ENCODE data around the gene SPEG. TPM values are rescaled to one million over a fixed set of nuclear protein-coding genes. Genes with fewer than 3 reads are reported as not detected.

Gene SPEG
- total and polyA plus RNA-seq, 2 of the 8 experiments (the other 6 are each of a cell fraction or from before 2014, with no cell fraction given) = 19.9 to 32.0 TPM

DNA sequence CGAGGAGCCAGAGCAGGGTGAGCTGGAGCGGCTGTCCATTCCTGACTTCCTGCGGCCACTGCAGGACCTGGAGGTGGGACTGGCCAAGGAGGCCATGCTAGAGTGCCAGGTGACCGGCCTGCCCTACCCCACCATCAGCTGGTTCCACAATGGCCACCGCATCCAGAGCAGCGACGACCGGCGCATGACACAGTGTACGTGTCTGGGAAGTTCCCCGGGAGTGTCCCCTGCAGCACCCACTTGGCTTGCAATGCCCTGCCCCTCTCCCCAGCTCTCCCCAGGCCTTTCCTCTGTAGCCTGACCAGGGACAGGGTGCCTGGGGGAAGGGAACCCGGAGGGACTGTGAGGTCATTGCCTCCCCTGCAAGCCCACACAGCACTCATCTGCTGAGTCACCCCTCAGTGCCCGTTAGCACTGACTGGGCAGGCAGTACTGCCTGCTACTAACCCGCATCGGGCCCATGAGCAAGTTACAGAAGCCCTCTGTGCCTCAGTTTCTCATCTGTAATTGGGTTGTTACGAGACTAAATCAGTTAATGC, 34.6 kb downstream of the SPEG start:
- Histone ChIP-seq H3K79me2 (ENCODE audit: control insufficient read depth in 1 of 2, insufficient read depth in 2 of 2, low read length in 2 of 2) (no peaks in the 10 kb centered on the region), H3K9me3 (ENCODE audit: insufficient read depth in 2 of 2, low read depth in 1 of 2, low read length in 1 of 2) (no peaks in the 10 kb centered on the region), H3K23ac (ENCODE audit: insufficient read length) (no peak overlapping the region), H3K4me1 (replicated peaks in 1 of 4; ENCODE audit: control insufficient read depth in 3 of 4, insufficient read depth in 4 of 4, low read length in 3 of 4) (no peaks in the 10 kb centered on the region), H3K4me3 (ENCODE audit: extremely low read depth in 1 of 4, insufficient read depth in 2 of 4, low read depth in 3 of 4, low read length in 4 of 4) (no peak overlapping the region), H3K79me1 (ENCODE audit: low read depth, low read length) (no peaks in the 10 kb centered on the region), H3K27me3 (replicated peaks in 1 of 4; ENCODE audit: control insufficient read depth in 3 of 4, extremely low read depth in 1 of 4, insufficient read depth in 3 of 4, low read length in 3 of 4) (no peaks in the 10 kb centered on the region), H4K20me1 (replicated peaks in 1 of 2; ENCODE audit: control insufficient read depth in 1 of 2, insufficient read depth in 2 of 2, low read length in 2 of 2) (peaks cover 0 to 3% of the 10 kb centered on the region in 2 experiments), H3K27ac (ENCODE audit: low read depth, low read length) (no peak overlapping the region), H2BK20ac (ENCODE audit: low read length) (no peak overlapping the region), H2AFZ (ENCODE audit: low read length) (no peak overlapping the region), H3K18ac (ENCODE audit: extremely low read depth, low read length) (no peak overlapping the region), H4K91ac (replicated peaks; ENCODE audit: insufficient read length, low read length) (no peak overlapping the region), H3K4me2 (ENCODE audit: insufficient read depth in 1 of 2, low read depth in 2 of 2, low read length in 2 of 2) (no peak overlapping the region), H3K4ac (replicated peaks; ENCODE audit: insufficient read length, low read depth, low read length) (no peak overlapping the region), H3K9ac (replicated peaks in 1 of 4; ENCODE audit: extremely low read depth in 1 of 4, low read depth in 3 of 4, low read length in 3 of 4) (no peak overlapping the region), H3K14ac (ENCODE audit: insufficient read length) (no peak overlapping the region), H2BK15ac (ENCODE audit: low read length) (no peak overlapping the region), H2AK5ac (ENCODE audit: low read depth, low read length) (no peak overlapping the region), H3K56ac (replicated peaks; ENCODE audit: insufficient read length, low read depth, low read length) (no peak overlapping the region), H2BK12ac (ENCODE audit: low read depth, low read length) (no peak overlapping the region), H2BK5ac (ENCODE audit: low read depth, low read length) (no peak overlapping the region), H4K8ac (ENCODE audit: extremely low read depth, insufficient read depth, low read length) (no peak overlapping the region; the same call in 1 of the 2 replicates), H3K36me3 (ENCODE audit: control insufficient read depth in 2 of 4, insufficient read depth in 4 of 4, low read length in 3 of 4) (no peaks in the 10 kb centered on the region), H3K23me2 (ENCODE audit: low read depth, low read length) (no peaks in the 10 kb centered on the region), H4K5ac (ENCODE audit: insufficient read length, low read depth, low read length) (no peak overlapping the region), H2BK120ac (replicated peaks; ENCODE audit: low read depth, low read length) (no peak overlapping the region)
- 94% methylated on average over 15 of the region's 16 CpGs; no CpG with 5 or more reads in 1 of the 2 experiments for WGBS, 2 experiments (ENCODE audit: extremely low coverage in 1 of 2, insufficient coverage in 1 of 2, insufficient read length in 1 of 2, insufficient replicate concordance in 2 of 2, low coverage in 1 of 2, low lambda C conversion rate in 2 of 2, missing lambda C conversion rate in 1 of 2)
- TF ChIP-seq BACH1 (IDR thresholded peaks at IDR 0.05; ENCODE audit: low read length) (0 out of 2 replicates have a peak, but pooled peaks have one; percentile 32), CBX5 (IDR thresholded peaks at IDR 0.05; ENCODE audit: low read depth, low read length) (no peak)
- FAIRE-seq = no peak
- ChIA-PET CTCF (ENCODE audit: partially characterized antibody) (interaction anchor here (0.7 to 113.1 kb wide), 5 partner anchors 11 to 174 kb away, joined by 3 to 7248 read pairs (median 18); partner anchors contain the start of genes ASIC4, CHPF, DES and GMPPA), POLR2A (ENCODE audit: partially characterized antibody) (interaction anchor here (1.3 to 2.1 kb wide), 4 partner anchors 10 to 57 kb away, joined by 3 to 4 read pairs (median 4); no protein-coding TSS in a partner anchor)
- no peak for DNase-seq (ENCODE audit: low read depth in 1 of 2, low spot score in 2 of 2)
